GM21515 (cell line): ENCODE results near the gene TMEM171.

Experiments
- ATAC-seq: cut with Tn5 transposase; IDR thresholded peaks from one replicate; pipeline ENCODE4 v1.9.1; 2021; ENCODE audit not compliant: unreplicated experiment

TMEM171 gene

GRCh38 chr5:73151766-73152410 is 31.5 kb downstream of the TMEM171 start:
- ATAC-seq: no peak

DNA sequence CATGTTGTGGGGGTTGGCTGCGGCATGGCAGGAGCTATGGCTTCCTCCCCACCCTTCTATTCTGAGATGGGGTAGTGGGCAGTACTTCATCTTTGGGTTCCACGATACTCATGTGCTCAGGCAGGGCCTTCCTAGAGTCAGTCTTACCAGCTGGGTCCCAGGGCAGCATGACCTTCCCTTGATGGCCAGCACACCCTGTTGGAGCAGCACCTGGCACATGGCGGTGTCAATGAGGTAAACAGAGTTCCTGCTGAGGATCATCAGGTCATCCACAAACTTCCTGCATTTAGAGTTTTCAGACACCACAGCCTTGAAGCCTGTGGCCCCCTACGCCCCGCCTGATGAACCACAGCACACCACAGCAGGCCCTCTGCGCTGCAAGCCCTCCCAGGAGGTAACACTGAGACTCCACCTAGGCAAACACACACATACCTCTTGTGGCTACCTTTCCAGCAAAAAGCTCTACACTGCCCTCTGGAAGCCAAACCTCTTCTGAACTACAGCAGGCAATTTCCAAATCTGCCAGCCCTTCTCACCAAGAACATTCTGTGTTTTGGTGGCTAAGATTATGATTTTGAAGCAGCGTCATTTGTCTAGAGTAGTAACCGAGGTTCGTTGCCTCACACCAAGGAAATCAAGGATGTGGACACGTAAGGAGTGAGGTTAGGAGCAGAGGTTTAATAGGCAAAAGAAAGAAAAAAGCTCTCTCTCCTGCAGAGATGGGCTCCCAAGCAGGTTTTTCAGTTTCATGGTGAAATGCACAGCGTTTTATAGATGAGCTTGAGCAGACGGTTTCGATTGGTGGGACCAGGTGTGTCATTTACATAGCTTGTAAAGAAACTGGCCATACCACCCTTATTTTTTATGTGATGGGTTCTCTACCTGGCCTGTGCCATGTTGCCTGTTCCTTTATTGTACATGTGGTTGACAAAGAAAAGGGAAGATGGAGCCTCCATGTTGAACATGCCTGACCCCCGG is 32.3 kb downstream of the TMEM171 start:
- no peak for ATAC-seq

GRCh38 chr5:73153513-73153912 is 33.1 kb downstream of the TMEM171 start:
- ATAC-seq: no peak

DNA sequence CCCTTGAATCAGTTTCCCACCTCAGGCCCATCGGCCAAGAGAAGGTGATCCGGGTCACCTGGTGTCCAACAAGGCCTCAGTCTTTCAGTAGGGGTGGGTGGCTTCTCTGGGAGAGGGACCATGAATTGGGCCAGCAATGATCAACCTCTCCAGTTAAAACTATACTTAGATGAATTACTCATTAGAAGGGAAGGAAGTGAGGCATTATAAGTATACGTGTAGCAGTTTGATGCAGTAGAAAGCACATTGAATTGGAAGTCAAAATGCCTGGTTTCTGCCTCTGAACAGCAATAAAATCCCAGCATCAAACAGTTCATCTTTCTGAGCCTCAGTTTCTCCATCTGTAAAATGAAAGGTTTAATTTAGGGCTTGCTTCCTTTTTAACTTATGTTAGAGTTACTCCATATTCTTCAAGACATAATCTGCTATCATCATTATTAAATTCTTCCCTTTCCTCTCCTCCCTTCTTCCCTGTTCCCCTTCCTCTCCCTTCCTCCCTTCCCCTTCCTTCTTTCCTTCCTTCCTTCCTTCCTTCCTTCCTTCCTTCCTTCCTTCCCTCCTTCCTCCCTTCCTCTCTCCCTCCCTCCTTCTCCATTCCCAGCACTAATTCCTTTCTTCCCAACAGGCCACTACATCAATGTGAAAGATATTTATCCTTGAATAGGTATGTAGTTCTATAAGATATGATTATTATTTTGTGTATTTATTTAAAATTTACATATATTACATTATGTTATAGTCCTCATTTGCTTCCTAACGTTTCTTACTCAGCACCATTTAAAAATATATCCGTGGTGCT is 34.0 kb downstream of the TMEM171 start:
- ATAC-seq: no peak

DNA sequence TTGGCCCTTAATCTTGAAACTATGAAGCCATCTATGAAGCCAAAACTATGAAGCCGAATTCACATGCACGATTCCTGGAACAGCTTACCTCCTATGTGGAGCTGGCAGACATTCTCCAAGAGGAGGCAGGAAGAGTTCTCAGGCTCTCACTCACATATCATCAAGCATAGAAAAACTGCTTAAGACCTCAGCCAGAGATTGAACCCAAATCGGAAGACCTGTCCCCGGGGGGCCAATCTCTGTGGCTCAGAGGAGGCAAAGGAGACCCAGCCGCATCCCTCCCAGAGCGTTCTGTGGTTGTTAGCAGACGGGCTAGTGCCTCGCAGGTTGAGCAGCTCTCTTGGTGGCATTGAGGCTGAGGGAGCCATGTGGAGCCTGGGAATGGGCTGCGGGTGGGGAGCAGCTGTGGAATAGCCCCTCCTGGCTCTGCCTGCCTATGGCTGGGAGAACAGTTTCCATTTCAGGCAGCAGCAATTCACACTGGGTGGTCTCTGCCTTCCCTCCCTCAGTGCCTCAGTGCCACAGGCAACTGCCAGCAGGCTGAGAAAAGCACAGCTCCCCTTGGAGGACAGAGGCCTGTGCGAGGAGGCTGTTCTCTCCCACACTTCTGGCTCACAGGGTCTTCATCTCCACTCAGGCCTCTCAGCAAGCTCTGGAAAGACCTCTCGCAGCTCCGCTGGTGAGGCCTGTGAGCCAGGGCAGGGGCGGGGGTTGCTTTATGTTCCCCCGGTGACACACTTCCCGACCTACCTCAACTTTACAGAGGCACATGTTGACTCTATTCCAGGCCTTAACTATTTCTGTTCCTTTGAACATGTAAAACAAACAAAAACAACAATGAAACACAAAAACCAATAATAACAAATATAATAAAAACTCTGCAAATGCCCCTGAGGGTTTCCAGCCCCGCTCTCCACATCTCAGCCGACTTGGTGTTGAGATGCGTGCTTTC is 35.2 kb downstream of the TMEM171 start:
- ATAC-seq: no peak

DNA sequence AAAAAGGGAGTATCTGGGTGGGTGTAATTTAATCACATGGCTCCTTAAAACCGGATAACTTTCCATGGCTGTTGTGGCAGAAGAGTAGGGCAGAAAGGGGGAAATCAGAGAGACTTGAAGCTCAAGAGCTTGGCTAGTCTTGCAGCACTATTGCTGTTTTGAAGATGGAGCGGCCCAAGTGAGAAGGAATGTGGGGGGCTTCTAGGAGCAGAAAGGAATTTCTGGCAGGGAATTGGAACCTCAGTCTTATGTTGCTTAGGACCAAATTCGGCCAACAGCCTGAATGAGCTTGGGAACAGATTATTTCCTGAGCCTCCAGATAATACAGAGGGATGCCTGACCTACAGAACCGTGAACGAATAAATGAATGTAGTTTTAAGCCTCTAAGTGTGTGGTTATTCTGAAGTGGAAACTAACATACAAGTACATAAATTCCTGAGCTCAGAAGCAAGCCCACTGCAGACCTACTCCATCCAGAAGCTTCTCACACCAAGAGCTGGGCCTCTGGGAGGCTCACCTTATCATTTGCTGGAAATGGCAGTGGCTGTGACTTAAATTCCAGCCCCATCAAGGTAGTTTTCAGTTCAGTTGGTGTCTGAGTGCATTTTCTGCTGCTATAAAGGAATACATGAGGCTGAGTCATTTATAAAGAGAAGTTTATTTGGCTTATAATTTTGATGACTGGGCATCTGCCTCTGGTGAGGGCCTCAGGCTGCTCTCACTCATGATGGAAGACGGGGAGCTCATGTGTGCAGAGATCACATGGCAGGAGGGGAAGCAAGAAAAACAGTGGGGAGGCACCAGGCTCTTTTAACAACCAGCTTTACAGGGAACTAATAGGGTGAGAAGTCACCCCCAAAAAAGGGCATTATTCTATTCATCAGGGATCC is 37.3 kb downstream of the TMEM171 start:
- no peak for ATAC-seq

GRCh38 chr5:73158313-73158712 is 37.9 kb downstream of the TMEM171 start:
- ATAC-seq: no peak

DNA sequence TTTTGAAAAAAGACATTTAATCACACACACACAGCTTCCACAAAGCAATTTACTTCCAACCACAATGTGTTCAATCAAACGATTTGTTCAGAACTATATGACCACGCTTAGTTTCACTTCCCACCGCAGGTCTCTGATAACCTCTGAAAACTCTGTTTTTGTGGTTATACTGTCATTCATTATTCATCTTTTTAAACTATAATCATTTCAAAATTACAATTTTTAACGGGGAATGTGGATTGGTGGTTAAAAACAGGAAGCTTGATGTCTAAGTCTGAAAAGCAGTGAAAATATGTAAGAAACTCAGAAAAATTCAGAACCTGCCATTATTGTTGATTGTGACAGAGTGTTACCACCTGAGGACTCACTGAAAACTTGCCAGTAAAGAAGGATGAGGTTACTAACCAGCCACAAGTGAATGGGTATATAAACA is 39.9 kb downstream of the TMEM171 start:
- ATAC-seq: no peak

DNA sequence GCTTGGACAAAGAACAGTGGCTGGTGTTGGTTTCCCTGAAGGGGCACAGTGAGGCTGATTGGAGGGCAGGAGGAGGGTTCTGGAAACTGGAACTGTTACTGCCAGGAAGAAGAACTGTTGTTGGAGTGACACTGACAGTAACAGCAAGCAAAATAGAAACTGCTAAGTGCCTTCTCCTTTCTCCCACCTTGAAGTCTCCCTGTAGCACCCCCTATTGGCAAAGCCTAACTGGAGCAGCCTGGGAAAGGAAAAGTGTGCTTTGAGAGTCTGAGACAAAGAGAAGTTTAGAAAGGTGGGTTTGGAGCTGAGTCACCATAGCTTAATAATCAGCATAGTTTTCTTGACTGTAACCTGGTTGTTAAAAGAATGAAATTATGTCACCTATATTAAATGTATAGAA is 50.1 kb downstream of the TMEM171 start:
- no peak for ATAC-seq

GRCh38 chr5:73171495-73171894 is 51.1 kb downstream of the TMEM171 start:
- no peak for ATAC-seq

- ATAC-seq: no peak
Observed at GRCh38 chr5:73172951-73173350, 52.6 kb downstream of the TMEM171 start, which contains the start of gene TMEM174. TMEM174 (plus strand) TSS chr5:73173193; CDS start chr5:73173244, 51 bp downstream.

GRCh38 chr5:73174100-73174815 is 53.9 kb downstream of the TMEM171 start:
- no peak for ATAC-seq

DNA sequence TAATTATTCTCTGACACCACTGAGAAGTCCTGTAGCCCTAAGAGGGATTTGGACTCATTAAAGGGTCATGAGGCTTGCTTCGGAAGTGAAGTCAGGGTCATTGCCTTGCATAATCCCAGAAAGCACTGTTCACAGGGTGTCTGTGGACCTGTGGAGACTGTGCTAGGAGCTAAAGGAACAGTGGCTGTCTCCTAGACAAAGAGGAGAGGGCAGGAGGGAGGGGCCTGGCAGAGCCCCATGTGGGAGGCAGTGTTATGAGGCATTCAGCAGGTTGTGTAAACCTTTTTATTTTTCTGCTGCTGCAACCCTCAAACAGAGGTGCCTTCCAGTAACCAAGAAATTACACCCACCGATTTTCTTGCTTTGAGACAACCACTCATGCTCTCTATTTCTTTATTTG is 55.9 kb downstream of the TMEM171 start:
- ATAC-seq: no peak

DNA sequence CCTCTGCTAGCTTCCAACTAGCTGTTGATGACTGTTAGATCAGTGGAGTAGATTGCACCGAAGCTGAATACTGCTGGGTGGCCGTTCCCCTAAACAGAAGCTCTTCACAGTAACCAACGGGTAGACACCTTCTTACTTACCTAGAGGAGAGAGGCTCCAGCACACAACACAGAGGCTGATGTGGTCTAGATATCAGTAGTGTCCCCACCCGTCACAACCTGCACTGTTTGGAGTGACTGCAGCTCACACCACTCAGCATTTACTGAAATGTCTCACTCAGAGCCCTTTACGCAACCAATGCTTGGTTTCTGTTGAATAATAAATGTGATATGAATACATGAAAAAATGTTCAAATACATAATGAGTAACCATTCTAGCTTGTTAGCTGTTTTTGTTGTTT is 57.9 kb downstream of the TMEM171 start:
- no peak for ATAC-seq

GRCh38 chr5:73179730-73180129 is 59.4 kb downstream of the TMEM171 start:
- no peak for ATAC-seq

DNA sequence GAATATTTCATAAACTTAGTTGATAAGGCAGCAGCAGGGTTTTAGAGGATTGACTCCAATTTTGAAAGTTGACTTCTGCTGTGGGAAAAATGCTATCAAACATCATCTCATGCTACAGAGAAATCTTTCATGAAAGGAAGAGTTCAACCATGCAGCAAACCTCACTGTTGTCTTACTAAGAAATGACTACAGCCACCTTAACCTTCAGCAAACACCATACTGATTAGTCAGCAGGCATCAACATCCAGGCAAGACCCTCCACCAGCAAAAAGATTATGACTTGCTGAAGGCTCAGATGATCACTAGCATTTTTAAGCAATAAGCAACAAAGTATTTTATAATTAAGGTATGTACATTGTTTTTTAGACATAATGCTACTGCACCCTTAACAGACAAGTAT is 60.2 kb downstream of the TMEM171 start:
- ATAC-seq: no peak
